RPMI7951 (cell line): ENCODE results near the gene OSBPL5. TPM values are rescaled to one million over a fixed set of nuclear protein-coding genes. Genes with fewer than 3 reads are reported as not detected.
"Not testable (repeated sequence)": the region's sequence is repeated elsewhere in the genome, so short reads cannot be mapped to it uniquely, and the experiment has no call there.

Experiments used
- DNase-seq: peaks from one replicate; pipeline ENCODE4 v3.0.0-alpha.2; 2012; ENCODE audit warnings: low read depth
- total RNA-seq: library from RNA; depleted of rRNA; stranded (reverse); fragments of >200 nt; shearing (Covaris generic); gene quantifications from 2 replicates; pipeline ENCODE4 v1.2.3, GENCODE V29; 2014

Gene OSBPL5
- total RNA-seq, 1 experiment from 2014 or later = 25.2 TPM

GRCh38 chr11:3181725-3182461 is 16.8 kb upstream of the OSBPL5 start:
- no peak for DNase-seq

GRCh38 chr11:3180869-3181268 is 15.8 kb upstream of the OSBPL5 start:
- no peak for DNase-seq

- DNase-seq = peak; percentile 33
These were observed 13.2 kb upstream of the OSBPL5 start for GRCh38 chr11:3178349-3178748.

- DNase-seq = peak; percentile 64
These were observed 12.8 kb upstream of the OSBPL5 start for GRCh38 chr11:3177931-3178330.

GRCh38 chr11:3176487-3176886 is 11.4 kb upstream of the OSBPL5 start:
- DNase-seq = no peak

- no peak for DNase-seq
These were observed 10.1 kb upstream of the OSBPL5 start for GRCh38 chr11:3175194-3175593.

GRCh38 chr11:3174387-3174786 is 9.3 kb upstream of the OSBPL5 start:
- no peak for DNase-seq

- DNase-seq = no peak
These were observed 8.7 kb upstream of the OSBPL5 start for GRCh38 chr11:3173795-3174194.

- peak; percentile 57 for DNase-seq
These were observed 6.9 kb upstream of the OSBPL5 start for GRCh38 chr11:3171931-3172560.

GRCh38 chr11:3170756-3171650 is 5.9 kb upstream of the OSBPL5 start:
- no peak for DNase-seq

GRCh38 chr11:3170044-3170755 is 5.1 kb upstream of the OSBPL5 start:
- DNase-seq = no peak

- DNase-seq = peak; percentile 92
These were observed 4.3 kb upstream of the OSBPL5 start for GRCh38 chr11:3169255-3170043.

GRCh38 chr11:3168742-3169254 is 3.7 kb upstream of the OSBPL5 start:
- not testable (repeated sequence) for DNase-seq

GRCh38 chr11:3167143-3168119 is 2.3 kb upstream of the OSBPL5 start:
- DNase-seq = no peak

GRCh38 chr11:3166268-3167142 is 1.4 kb upstream of the OSBPL5 start:
- DNase-seq = no peak

- DNase-seq = no peak
These were observed 782 bp upstream of the OSBPL5 start for GRCh38 chr11:3165916-3166267.

- no peak for DNase-seq
These were observed 458 bp downstream of the OSBPL5 start for GRCh38 chr11:3164552-3165151.

GRCh38 chr11:3164138-3164551 is 965 bp downstream of the OSBPL5 start:
- no peak for DNase-seq
